Endothelial cell of umbilical vein (primary cell): Measurements from ENCODE around the gene CLDN14. TPM values are rescaled to one million over a fixed set of nuclear protein-coding genes. Genes with fewer than 3 reads are reported as not detected.

Experiments used
- BruUV-seq: library from RNA; stranded (reverse); fragments of 400-500 nt; replicated peaks from 2 replicates; lab custom pipeline; 2021; lab: Mats Ljungman, UMichigan
- CTCF ChIA-PET: fragments of 300-600, 350-600 bp; sonication (Branson Sonifier 250); formaldehyde crosslinking; loops from one replicate; lab custom pipeline; 2021; ENCODE audit warnings: antibody characterized with exemption, inconsistent platforms; lab: Charles Lee
- POLR2A ChIA-PET: fragments of 300-600, 350-600 bp; sonication (Branson Sonifier 250); formaldehyde crosslinking; loops from one replicate; lab custom pipeline; 2021; ENCODE audit warnings: antibody characterized with exemption, inconsistent platforms; lab: Charles Lee
- DNase-seq: peaks from one replicate; pipeline ENCODE4 v3.0.0-alpha.2; 2011; ENCODE audit warnings: low read depth, low spot score
- FAIRE-seq: peaks from 2 replicates; lab custom pipeline; 2011; peaks lifted over from hg19 to GRCh38; lab: Jason Lieb, UNC
- H2AFZ ChIP-seq: 2 replicates; pipeline ENCODE4 v1.6.0; 2012; ENCODE audit warnings: low read depth, low read length, control low read depth, inconsistent platforms
- H3K27ac ChIP-seq: 2 replicates; pipeline ENCODE4 v1.5.1; 2011; ENCODE audit warnings: low read depth, mild to moderate bottlenecking, control low read depth, low read length, moderate library complexity; ENCODE audit not compliant: insufficient read depth
- H3K27me3 ChIP-seq, 2 experiments: 2 replicates each; pipeline versions ENCODE4 v1.6.0 to v1.6.1; 2011; ENCODE audit warnings: low read length in 2 of 2, mixed read lengths in 1 of 2; ENCODE audit not compliant: control insufficient read depth in 2 of 2, insufficient read depth in 2 of 2
- H3K36me3 ChIP-seq, 2 experiments: 2 replicates in 1 of 2; 3 replicates in 1 of 2; pipeline ENCODE4 v1.5.1; 2011; ENCODE audit warnings: low read length in 2 of 2, mild to moderate bottlenecking in 1 of 2, moderate library complexity in 1 of 2; ENCODE audit not compliant: control insufficient read depth in 2 of 2, insufficient read depth in 2 of 2; ENCODE audit errors: extremely low read depth in 1 of 2
- H3K4me1 ChIP-seq: 3 replicates; pipeline ENCODE4 v1.5.1; 2011; ENCODE audit warnings: mild to moderate bottlenecking, low read length; ENCODE audit not compliant: control insufficient read depth, insufficient read depth; ENCODE audit errors: extremely low read depth
- H3K4me2 ChIP-seq: 2 replicates; pipeline ENCODE4 v1.6.1; 2011; ENCODE audit warnings: low read length, control low read depth, mixed read lengths; ENCODE audit not compliant: insufficient read depth
- H3K4me3 ChIP-seq, 3 experiments: fragments of 200-600 bp in 1 of 3; sonication (generic), shearing (Covaris generic) in 1 of 3; replicated peaks in 1 of 3; 2 replicates each; pipeline ENCODE4 v1.5.1; 2011 to 2016; ENCODE audit warnings: control low read depth in 3 of 3, low read length in 3 of 3, mild to moderate bottlenecking in 2 of 3, inconsistent platforms in 1 of 3, low read depth in 1 of 3, moderate library complexity in 1 of 3; ENCODE audit not compliant: insufficient read depth in 1 of 3
- H3K79me2 ChIP-seq: 2 replicates; pipeline ENCODE4 v1.6.0; 2012; ENCODE audit warnings: low read length, inconsistent platforms; ENCODE audit not compliant: control insufficient read depth, insufficient read depth
- H3K9ac ChIP-seq: replicated peaks from 2 replicates; pipeline ENCODE3; 2011; ENCODE audit warnings: low read length, control low read depth; ENCODE audit not compliant: insufficient read depth; ENCODE audit errors: extremely low read depth
- H3K9me1 ChIP-seq: replicated peaks from 3 replicates; pipeline ENCODE4 v1.6.0; 2011; ENCODE audit warnings: mild to moderate bottlenecking, low read length; ENCODE audit not compliant: control insufficient read depth, insufficient read depth; ENCODE audit errors: extremely low read depth
- H3K9me3 ChIP-seq: replicated peaks from 2 replicates; pipeline ENCODE4 v1.5.1; 2012; ENCODE audit warnings: low read length, inconsistent platforms; ENCODE audit not compliant: control insufficient read depth, insufficient read depth
- H4K20me1 ChIP-seq: replicated peaks from 2 replicates; pipeline ENCODE3; 2011; ENCODE audit warnings: mild to moderate bottlenecking, low read length; ENCODE audit not compliant: control insufficient read depth, insufficient read depth; ENCODE audit errors: extremely low read depth
- EZH2 ChIP-seq: IDR thresholded peaks from 2 replicates; pipeline ENCODE4 v1.6.1; 2012; ENCODE audit warnings: borderline replicate concordance, low read depth, mild to moderate bottlenecking, moderate library complexity, low read length, inconsistent platforms; ENCODE audit not compliant: severe bottlenecking
- FOS ChIP-seq: IDR thresholded peaks from 2 replicates; pipeline ENCODE4 v1.6.1; 2011; ENCODE audit warnings: mild to moderate bottlenecking, low read length, moderate library complexity, borderline replicate concordance; ENCODE audit not compliant: insufficient read depth
- GATA2 ChIP-seq: IDR thresholded peaks from 2 replicates; pipeline ENCODE4 v1.7.0; 2011; ENCODE audit warnings: low read depth, mild to moderate bottlenecking, moderate library complexity, mixed read lengths, low read length; ENCODE audit not compliant: insufficient read length, insufficient read depth
- JUN ChIP-seq: IDR thresholded peaks from 2 replicates; pipeline ENCODE4 v1.6.1; 2011; ENCODE audit warnings: borderline replicate concordance, low read depth; ENCODE audit not compliant: insufficient read length, insufficient read depth
- MYC ChIP-seq: IDR thresholded peaks from one replicate; pipeline ENCODE4 v1.6.1; 2011; ENCODE audit warnings: mild to moderate bottlenecking, low read depth, low read length
- POLR2A ChIP-seq: IDR thresholded peaks from 2 replicates; pipeline ENCODE4 v1.6.1; 2012; ENCODE audit warnings: low read depth, mild to moderate bottlenecking, control low read depth, low read length
- POLR2AphosphoS5 ChIP-seq: IDR thresholded peaks from 2 replicates; pipeline ENCODE4 v1.6.1; 2012; ENCODE audit warnings: low read depth, mild to moderate bottlenecking, control low read depth, low read length, moderate library complexity; ENCODE audit not compliant: insufficient read depth
- dilution Hi-C: fragments of 300-500 bp; cut with MboI; formaldehyde crosslinking; loops from one replicate; pipeline ENCODE4 v1.15.0; 2019; ENCODE audit warnings: low sequenced_read_pairs; ENCODE audit not compliant: extremely low pct_ligation_motif_present
- intact Hi-C: fragments of 100-400 bp; cut with micrococcal nuclease; formaldehyde crosslinking; loops from one replicate; pipeline ENCODE4 v1.10.0; 2022
- polyA plus RNA-seq, 4 experiments: library from polyadenylated mRNA; depleted of rRNA in 3 of 4; stranded (reverse) in 3 of 4; unstranded in 1 of 4; fragments of >200 nt; gene quantifications; 2 replicates each; pipeline versions ENCODE4 v1.2.1 to v1.2.3, GENCODE V29; 2011 to 2012; ENCODE audit warnings: missing spikeins in 1 of 4
- total RNA-seq: library from RNA; stranded (reverse); gene quantifications from 2 replicates; pipeline ENCODE4 v1.2.3, GENCODE V29; 2021
- TF ChIP-seq, protein P1 (sequence below): IDR thresholded peaks from 2 replicates; pipeline ENCODE4 v1.6.1; 2011; ENCODE audit not compliant: insufficient read depth, insufficient read length
- TF ChIP-seq, protein P2 (sequence below), 2 donors: IDR thresholded peaks; 1 replicate in 1 of 2; 2 replicates in 1 of 2; pipeline ENCODE4 v1.5.1; 2011; ENCODE audit warnings: low read length in 2 of 2, mild to moderate bottlenecking in 2 of 2, moderate library complexity in 2 of 2, control low read depth in 1 of 2, inconsistent platforms in 1 of 2, low read depth in 1 of 2; ENCODE audit not compliant: insufficient read depth in 1 of 2; ENCODE audit errors: extremely low read depth in 1 of 2

CLDN14 gene
- total and polyA plus RNA-seq, 2 donors (not counting 3 experiments of a cell fraction or from before 2014, with no cell fraction given) = 1.0 to 2.5 TPM

- dilution Hi-C loops = no loop called here
- no peak for FAIRE-seq
- no peaks in the 10 kb centered on the region for H3K4me1 ChIP-seq
- no peak overlapping the region for H3K4me3 ChIP-seq
- no peaks in the 10 kb centered on the region for H3K9me1 ChIP-seq
- H3K9ac ChIP-seq = no peak overlapping the region
- H3K36me3 ChIP-seq = no peaks in the 10 kb centered on the region
- ChIA-PET POLR2A (no interaction called here), CTCF (no interaction called here)
- BruUV-seq = no TSS peak
- intact Hi-C loops = no loop called here
- TF ChIP-seq, protein P1, sequence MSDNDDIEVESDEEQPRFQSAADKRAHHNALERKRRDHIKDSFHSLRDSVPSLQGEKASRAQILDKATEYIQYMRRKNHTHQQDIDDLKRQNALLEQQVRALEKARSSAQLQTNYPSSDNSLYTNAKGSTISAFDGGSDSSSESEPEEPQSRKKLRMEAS = no peak
- TF ChIP-seq POLR2AphosphoS5 (no peak), JUN (no peak), FOS (no peak), EZH2 (no peak), GATA2 (no peak), POLR2A (no peak), MYC (no peak)
- TF ChIP-seq, protein P2, sequence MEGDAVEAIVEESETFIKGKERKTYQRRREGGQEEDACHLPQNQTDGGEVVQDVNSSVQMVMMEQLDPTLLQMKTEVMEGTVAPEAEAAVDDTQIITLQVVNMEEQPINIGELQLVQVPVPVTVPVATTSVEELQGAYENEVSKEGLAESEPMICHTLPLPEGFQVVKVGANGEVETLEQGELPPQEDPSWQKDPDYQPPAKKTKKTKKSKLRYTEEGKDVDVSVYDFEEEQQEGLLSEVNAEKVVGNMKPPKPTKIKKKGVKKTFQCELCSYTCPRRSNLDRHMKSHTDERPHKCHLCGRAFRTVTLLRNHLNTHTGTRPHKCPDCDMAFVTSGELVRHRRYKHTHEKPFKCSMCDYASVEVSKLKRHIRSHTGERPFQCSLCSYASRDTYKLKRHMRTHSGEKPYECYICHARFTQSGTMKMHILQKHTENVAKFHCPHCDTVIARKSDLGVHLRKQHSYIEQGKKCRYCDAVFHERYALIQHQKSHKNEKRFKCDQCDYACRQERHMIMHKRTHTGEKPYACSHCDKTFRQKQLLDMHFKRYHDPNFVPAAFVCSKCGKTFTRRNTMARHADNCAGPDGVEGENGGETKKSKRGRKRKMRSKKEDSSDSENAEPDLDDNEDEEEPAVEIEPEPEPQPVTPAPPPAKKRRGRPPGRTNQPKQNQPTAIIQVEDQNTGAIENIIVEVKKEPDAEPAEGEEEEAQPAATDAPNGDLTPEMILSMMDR (IDR thresholded peaks at IDR 0.05; ENCODE audit: extremely low read depth in 1 of 2, insufficient read depth in 1 of 2, low read depth in 1 of 2, low read length in 2 of 2) = no peak
- H3K27ac ChIP-seq = no peak overlapping the region
- H3K27me3 ChIP-seq = no peaks in the 10 kb centered on the region
- no peak overlapping the region for H2AFZ ChIP-seq
- no peaks in the 10 kb centered on the region for H3K9me3 ChIP-seq
- no peak for DNase-seq
- no peaks in the 10 kb centered on the region for H3K79me2 ChIP-seq
- H3K4me2 ChIP-seq = no peak overlapping the region
- H4K20me1 ChIP-seq = no peaks in the 10 kb centered on the region
These were observed 14.6 kb upstream of the CLDN14 start for GRCh38 chr21:36494557-36494956.
